KG1 (cell line): Measurements from ENCODE around the gene IRF2BPL.
A peak's percentile ranks its signal among the peaks of the same experiment; 100 is the strongest.

Source experiments
- DNase-seq: peaks from one replicate; lab custom pipeline; 2025; lab: John Stamatoyannopoulos, UW

IRF2BPL gene

GRCh38 chr14:77028384-77029231 is at the start of gene IRF2BPL:
Gene IRF2BPL (minus strand): TSS chr14:77028708. CDS start chr14:77027792, 916 bp downstream.
- DNase-seq: peak; percentile 92

GRCh38 chr14:77077040-77077439 is 48.5 kb upstream of the IRF2BPL start:
- DNase-seq: no peak

- no peak for DNase-seq
Measured at GRCh38 chr14:77076113-77076631, 47.7 kb upstream of the IRF2BPL start.

- DNase-seq: no peak
Measured at GRCh38 chr14:77074969-77075368, 46.5 kb upstream of the IRF2BPL start.

GRCh38 chr14:77071938-77072388 is 43.5 kb upstream of the IRF2BPL start:
- DNase-seq: no peak

DNA sequence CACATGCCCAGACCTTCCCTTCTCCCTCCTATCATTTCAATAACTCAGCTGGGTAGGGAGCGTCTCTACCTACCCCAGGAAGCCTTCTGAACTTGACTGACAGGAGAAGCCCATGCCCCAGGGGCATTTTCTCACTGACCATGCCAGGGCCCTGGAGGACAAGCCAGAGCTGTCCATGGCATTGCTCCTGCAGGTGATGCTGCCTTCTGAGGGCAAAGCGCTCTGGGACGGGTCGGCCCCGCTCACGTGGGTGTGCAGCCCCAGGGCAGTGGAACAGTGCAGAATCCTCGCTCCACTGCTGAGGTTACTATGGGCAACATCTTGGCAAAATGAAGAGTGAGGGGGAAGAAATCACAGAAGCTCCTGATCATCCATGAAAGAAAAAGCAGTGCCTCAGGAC is 41.0 kb upstream of the IRF2BPL start:
- no peak for DNase-seq

DNA sequence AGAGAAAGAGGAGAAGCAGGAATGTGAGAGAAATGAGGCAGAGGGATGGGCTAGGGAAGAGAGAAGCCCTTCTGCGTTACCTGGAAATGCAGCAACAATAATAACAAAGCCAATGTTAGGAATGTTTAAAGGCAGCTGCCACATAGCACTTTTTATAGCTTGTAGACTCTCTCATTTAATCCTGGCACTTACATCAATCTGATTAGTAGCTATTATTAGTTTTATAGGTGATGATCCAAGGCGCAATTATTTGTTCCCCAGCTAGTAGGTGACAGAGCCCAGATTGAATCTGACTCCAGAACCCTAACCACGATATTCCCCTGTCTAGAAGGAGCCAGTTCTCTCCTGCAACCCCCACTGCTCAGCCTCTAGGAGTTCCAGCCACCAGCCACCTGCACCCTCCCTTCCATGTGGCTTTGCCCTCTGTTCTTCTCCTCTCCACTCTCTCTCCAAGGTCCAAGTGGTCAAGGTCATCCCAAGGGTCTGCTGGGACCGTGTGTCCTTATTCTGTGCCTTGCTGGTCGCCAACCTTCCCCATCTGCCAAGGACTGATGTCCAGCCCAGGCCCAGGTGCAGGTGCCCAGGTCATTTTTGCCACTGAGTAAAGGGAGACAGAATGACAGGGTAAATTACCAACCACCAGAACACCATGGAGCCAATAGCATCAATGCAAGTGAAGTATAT is 40.2 kb upstream of the IRF2BPL start:
- DNase-seq: no peak

GRCh38 chr14:77067632-77068516 is 39.4 kb upstream of the IRF2BPL start:
- DNase-seq: peak; percentile 11

DNA sequence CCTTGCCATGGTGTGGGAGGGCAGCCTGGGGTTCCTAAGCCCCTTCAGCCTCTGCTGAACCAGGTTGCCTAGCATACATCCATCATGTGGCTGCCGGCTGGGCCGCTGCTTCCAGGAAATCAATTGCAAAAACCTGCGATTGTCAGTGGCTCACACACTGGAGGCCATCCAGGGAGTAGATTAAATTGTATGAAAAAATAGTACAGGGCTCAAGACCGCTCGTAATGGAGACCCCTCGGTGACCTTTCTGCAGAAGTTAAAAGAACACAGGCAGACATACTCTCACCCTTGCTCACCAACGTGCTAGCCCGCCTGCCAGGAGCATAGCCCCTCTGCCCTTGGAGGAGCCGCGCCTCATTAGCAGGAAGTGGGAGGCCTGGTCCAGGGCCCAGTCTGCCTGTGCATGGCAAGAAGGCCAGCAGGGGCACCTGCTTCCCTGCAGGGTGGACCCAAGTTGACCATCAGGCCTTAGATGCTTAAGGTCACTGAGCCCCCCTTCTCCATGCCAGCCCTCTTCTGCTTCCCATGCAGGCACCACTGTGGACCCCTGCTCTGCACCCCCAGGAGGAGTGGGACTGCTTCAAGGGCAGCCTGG is 38.2 kb upstream of the IRF2BPL start:
- no peak for DNase-seq

GRCh38 chr14:77065851-77066577 is 37.5 kb upstream of the IRF2BPL start:
- DNase-seq: no peak

- DNase-seq: no peak
Measured at GRCh38 chr14:77064521-77065178, 36.1 kb upstream of the IRF2BPL start.

GRCh38 chr14:77063571-77064171 is 35.2 kb upstream of the IRF2BPL start:
- no peak for DNase-seq

GRCh38 chr14:77062261-77062660 is 33.8 kb upstream of the IRF2BPL start:
- DNase-seq: no peak

DNA sequence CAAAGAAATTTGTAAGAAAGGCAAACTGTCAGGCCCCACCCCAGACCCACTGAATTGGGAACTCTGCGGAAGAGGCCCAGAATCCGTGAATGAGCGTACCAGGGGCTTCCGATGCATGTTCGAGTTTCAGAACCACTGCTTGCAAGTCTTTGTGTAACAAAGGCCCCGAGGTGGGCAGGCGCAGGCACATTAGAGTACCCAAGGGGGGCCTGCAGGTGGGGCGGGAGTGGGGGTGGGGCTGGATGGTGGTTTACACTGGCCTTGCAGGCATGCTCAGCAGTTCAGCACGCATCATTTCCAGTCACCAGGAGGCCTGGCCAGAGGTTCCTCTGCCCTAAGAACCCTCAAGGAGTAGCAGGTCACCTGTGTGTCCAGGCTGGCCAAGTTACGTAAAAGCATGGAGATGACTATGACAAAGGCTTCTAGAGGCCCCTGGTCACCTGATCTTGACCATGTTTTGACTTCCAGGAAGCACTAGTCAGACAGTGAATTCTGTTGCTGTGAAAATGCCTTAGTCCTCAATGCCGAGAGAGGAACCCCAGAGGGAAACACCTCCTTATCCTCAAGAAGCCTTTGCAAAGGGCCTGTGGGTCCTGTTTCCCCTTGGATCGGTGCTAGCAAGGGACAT is 33.2 kb upstream of the IRF2BPL start:
- no peak for DNase-seq

- DNase-seq: no peak
Measured at GRCh38 chr14:77059276-77059915, 30.9 kb upstream of the IRF2BPL start.

DNA sequence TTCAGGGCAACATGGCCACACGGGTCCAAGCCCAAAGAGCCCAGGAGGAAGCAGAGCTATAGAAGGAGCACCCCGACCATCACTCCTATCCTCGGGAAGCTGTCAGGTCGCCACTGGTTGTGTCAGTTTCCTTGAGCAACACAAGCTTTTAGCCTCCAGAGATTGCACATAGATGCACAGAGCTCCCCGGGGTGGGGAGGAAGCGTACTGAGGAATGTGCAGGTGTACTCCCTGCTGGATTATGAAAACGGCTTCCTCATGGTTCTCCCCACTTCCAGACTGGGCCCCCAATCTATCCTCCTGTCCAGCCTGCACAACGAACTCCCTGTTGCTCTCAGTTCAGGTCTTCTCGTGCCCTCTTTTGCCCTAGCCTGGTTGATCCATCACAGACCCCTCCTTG is 30.3 kb upstream of the IRF2BPL start:
- no peak for DNase-seq

GRCh38 chr14:77058117-77058516 is 29.6 kb upstream of the IRF2BPL start:
- no peak for DNase-seq

- no peak for DNase-seq
Measured at GRCh38 chr14:77055981-77056380, 27.5 kb upstream of the IRF2BPL start.

DNA sequence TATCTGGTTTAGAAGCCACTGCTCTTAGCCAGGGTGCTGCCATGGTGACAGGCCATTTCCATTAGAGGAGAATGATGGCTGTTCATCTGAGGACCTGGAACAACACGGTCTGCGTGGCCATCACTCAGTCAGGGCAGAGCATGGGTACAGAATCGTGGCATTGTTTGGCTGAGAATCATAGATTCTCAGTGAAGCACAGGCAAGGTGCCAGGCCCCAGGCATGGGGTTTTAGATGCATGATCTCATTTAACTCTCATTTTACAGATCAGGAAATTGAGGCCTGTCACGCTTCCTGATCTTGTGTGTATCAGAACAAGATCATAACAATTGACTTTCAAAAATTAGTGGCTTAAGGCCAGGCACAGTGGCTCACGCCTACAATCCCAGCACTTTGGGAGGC is 26.8 kb upstream of the IRF2BPL start:
- no peak for DNase-seq
